GM12874 (cell line): ENCODE results near the gene OMP.

Source experiments
- CTCF ChIP-seq: IDR thresholded peaks from 2 replicates; pipeline ENCODE4 v1.5.1; 2011; ENCODE audit warnings: low read depth, mild to moderate bottlenecking, control low read depth, low read length, moderate library complexity; ENCODE audit not compliant: insufficient read depth

OMP gene

DNA sequence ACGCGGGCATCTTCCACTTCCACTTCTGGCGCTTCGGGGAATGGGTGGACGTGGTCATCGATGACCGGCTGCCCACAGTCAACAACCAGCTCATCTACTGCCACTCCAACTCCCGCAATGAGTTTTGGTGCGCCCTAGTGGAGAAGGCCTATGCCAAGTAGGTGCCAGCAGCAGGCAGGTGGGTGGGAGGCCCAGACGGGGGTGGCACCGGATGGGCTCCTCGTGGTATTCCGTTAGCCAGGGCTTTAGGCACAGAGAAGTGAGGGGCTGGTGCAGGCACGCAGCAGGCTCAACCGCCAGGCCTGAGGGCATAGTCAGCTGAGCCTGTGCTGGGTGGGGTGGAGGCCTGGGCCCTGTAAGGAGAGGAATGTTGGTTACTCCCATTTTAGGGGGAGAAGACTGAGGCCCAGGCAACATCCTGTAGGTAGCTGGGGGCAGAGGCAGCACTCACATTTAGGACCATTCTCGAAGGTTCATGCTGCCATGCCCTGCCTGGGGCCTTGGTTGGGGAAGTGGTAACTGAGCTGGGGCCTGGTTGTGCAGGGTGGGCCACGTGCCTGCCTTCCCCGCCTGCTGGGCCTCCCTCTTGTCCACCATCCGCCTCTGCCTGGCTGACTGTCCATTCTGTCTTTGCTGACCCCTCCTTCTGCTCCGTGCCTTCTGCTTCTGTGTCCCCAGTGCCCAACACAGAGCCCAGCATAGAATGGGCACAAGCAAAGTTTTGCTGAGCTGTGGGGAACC is 10.2 kb downstream of the OMP start:
- TF ChIP-seq CTCF: no peak

GRCh38 chr11:77113382-77114088 is 10.9 kb downstream of the OMP start:
- TF ChIP-seq CTCF: peak; percentile 39; the same call in 1 of the 2 replicates

DNA sequence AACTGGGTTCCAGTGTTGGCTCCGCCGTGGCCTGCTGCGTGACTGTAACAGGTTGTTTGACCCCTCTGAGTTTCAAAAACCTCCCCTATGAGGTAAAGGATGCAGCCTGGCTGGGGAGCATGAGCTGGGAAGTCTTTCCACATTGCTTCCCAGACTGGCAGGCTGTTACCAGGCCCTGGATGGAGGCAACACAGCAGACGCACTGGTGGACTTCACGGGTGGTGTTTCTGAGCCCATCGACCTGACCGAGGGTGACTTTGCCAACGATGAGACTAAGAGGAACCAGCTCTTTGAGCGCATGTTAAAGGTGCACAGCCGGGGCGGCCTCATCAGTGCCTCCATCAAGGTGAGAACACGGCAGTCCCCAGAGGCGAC is 11.4 kb downstream of the OMP start:
- TF ChIP-seq CTCF: no peak

- TF ChIP-seq CTCF: peak; percentile 34; the same call in 1 of the 2 replicates
Observed at GRCh38 chr11:77115181-77115611, 12.6 kb downstream of the OMP start.

DNA sequence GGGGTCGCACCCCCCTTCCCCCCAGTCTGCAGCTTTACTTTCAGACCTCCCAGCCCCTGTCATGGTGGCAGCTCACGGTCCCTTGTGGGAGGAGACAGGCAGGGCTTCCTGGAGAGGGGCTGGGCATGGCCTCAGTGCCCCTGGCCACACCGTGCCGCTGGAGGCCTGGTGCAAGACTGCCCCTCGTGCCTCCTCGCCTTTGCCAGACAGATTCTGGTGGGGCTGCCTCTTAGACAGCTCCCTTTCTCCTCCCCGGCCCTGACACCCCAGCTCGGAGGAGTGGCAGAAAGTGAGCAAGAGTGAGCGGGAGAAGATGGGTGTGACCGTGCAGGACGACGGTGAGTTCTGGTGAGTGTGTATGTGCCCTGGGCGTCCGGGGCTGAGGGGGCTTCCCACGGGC is 13.3 kb downstream of the OMP start:
- TF ChIP-seq CTCF: no peak

DNA sequence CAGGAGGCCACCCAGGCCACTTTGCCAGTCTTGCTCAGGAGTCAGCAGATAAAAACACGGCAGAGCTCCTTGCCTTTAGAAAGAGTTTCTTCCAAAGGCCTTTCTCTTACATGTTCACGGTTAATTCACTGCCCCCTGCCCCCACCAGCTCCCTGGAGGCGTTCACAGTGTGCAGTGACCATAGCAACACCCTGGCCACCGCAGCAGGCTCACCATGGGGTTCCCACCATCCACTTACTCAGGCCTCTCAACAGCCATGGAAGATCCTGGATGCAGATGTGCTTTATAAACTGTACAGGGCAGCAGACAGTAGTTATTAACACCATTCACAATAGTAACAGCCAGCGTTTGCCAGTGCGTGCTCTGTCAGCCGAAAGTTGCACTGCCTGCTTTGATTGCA is 14.9 kb downstream of the OMP start:
- TF ChIP-seq CTCF: no peak

GRCh38 chr11:77118086-77118485 is 15.4 kb downstream of the OMP start:
- no peak for TF ChIP-seq CTCF
